Measurements from ENCODE around the gene KCNS3. TPM values are rescaled to one million over a fixed set of nuclear protein-coding genes. Genes with fewer than 3 reads are reported as not detected.

The KCNS3 gene
- total and polyA plus RNA-seq, 2 of the 13 experiments (the other 11 are each of a cell fraction or from before 2014, with no cell fraction given) = not detected

- TF ChIP-seq SALL1 (CRISPR knock-in tag; IDR thresholded peaks at IDR 0.05) (peak; percentile 66), MYNN (CRISPR knock-in tag; IDR thresholded peaks at IDR 0.05; ENCODE audit: low read depth) (no peak), ZNF367 (CRISPR knock-in tag; IDR thresholded peaks at IDR 0.05; ENCODE audit: borderline replicate concordance) (no peak), NFATC3 (CRISPR knock-in tag; IDR thresholded peaks at IDR 0.05) (no peak), ZNF782 (CRISPR knock-in tag; IDR thresholded peaks at IDR 0.05; ENCODE audit: borderline replicate concordance) (no peak), DMAP1 (CRISPR knock-in tag; IDR thresholded peaks at IDR 0.05) (no peak), JUN (CRISPR knock-in tag; IDR thresholded peaks at IDR 0.05) (no peak), TCF12 (IDR thresholded peaks at IDR 0.05) (no peak), TCF12 (CRISPR knock-in tag; IDR thresholded peaks at IDR 0.05) (no peak), ZNF10 (CRISPR knock-in tag; IDR thresholded peaks at IDR 0.05; ENCODE audit: borderline replicate concordance, low read depth) (no peak), TAF1 (CRISPR knock-in tag; IDR thresholded peaks at IDR 0.05) (no peak), ZNF407 (CRISPR knock-in tag; IDR thresholded peaks at IDR 0.05; ENCODE audit: not compliant biosample characterization) (no peak), ARNT (IDR thresholded peaks at IDR 0.05) (no peak), ZGPAT (CRISPR knock-in tag; IDR thresholded peaks at IDR 0.05) (peak; percentile 62), BHLHE40 (IDR thresholded peaks at IDR 0.05; ENCODE audit: low read length) (peak; percentile 53)
- TF ChIP-seq, protein P1, sequence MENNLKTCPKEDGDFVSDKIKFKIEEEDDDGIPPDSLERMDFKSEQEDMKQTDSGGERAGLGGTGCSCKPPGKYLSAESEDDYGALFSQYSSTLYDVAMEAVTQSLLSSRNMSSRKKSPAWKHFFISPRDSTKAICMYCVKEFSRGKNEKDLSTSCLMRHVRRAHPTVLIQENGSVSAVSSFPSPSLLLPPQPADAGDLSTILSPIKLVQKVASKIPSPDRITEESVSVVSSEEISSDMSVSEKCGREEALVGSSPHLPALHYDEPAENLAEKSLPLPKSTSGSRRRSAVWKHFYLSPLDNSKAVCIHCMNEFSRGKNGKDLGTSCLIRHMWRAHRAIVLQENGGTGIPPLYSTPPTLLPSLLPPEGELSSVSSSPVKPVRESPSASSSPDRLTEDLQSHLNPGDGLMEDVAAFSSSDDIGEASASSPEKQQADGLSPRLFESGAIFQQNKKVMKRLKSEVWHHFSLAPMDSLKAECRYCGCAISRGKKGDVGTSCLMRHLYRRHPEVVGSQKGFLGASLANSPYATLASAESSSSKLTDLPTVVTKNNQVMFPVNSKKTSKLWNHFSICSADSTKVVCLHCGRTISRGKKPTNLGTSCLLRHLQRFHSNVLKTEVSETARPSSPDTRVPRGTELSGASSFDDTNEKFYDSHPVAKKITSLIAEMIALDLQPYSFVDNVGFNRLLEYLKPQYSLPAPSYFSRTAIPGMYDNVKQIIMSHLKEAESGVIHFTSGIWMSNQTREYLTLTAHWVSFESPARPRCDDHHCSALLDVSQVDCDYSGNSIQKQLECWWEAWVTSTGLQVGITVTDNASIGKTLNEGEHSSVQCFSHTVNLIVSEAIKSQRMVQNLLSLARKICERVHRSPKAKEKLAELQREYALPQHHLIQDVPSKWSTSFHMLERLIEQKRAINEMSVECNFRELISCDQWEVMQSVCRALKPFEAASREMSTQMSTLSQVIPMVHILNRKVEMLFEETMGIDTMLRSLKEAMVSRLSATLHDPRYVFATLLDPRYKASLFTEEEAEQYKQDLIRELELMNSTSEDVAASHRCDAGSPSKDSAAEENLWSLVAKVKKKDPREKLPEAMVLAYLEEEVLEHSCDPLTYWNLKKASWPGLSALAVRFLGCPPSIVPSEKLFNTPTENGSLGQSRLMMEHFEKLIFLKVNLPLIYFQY (CRISPR knock-in tag; IDR thresholded peaks at IDR 0.05; ENCODE audit: borderline replicate concordance) = no peak
Observed at GRCh38 chr2:17830053-17831034, 48.1 kb upstream of the KCNS3 start (continued).
